GM12801 (cell line): ENCODE measurements around the gene SORCS3.

Experiments used
- TF ChIP-seq, protein P1 (sequence below): IDR thresholded peaks from one replicate; pipeline ENCODE4 v1.5.1; 2011; ENCODE audit warnings: control low read depth; ENCODE audit not compliant: insufficient read length; ENCODE audit errors: extremely low read depth

The SORCS3 gene

DNA sequence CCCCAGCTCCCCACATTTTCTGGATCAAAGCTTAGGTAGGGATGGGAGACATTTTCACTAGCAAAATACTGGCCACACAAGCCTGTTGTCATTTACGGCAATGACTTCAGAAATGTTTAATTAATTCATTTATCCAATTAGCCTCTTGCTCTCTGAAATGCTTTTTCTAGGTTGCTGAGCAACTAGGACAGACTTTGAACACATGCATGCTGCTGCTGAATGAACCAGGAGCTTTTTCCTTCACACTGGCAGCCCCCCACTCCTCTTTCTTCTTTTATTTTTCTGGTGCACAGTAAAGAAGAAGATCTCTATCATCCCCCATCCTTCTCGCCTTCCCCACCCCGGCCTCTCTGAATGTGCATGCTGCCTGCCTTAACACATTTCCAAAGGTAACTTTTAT is 22.5 kb downstream of the SORCS3 start:
- TF ChIP-seq, protein P1, sequence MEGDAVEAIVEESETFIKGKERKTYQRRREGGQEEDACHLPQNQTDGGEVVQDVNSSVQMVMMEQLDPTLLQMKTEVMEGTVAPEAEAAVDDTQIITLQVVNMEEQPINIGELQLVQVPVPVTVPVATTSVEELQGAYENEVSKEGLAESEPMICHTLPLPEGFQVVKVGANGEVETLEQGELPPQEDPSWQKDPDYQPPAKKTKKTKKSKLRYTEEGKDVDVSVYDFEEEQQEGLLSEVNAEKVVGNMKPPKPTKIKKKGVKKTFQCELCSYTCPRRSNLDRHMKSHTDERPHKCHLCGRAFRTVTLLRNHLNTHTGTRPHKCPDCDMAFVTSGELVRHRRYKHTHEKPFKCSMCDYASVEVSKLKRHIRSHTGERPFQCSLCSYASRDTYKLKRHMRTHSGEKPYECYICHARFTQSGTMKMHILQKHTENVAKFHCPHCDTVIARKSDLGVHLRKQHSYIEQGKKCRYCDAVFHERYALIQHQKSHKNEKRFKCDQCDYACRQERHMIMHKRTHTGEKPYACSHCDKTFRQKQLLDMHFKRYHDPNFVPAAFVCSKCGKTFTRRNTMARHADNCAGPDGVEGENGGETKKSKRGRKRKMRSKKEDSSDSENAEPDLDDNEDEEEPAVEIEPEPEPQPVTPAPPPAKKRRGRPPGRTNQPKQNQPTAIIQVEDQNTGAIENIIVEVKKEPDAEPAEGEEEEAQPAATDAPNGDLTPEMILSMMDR, result no peak

DNA sequence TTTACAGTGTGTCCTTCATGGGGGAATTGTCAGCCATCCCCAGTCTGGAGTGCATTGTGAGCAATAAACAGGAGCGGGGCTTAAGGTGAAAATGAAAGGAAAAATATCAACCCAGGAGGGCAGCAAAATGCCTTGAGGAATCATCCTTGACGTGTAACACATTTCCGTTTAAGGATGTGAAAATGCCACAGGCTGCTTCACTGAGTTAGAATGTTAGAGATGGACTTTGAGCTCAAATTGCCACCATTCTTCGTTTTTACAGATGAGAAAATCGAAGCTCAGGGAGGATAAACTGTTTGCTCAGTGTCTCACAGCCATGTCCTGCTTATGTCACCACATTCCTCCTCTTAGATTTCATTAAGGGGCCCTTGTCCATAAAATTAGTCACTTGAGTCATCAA is 23.1 kb downstream of the SORCS3 start:
- TF ChIP-seq, protein P1, result no peak

DNA sequence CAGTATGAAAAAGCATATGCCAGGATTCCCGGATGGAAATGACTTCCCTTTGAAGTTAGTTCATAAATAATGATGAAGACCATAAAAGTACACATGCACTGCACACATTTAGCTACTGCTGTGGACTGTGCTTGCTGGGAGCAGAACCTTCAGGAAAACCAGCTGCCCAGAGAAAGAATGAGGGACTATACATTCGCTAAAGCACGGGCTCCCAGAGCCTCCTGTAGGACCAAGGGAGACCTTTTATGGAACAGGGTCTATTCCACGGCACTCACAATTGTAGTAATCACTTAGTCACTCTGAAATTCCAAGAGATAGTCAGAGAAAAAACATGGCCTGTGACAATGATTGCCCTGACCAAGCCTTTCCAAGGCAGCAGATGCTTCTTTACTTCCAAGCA is 24.1 kb downstream of the SORCS3 start:
- TF ChIP-seq, protein P1, result no peak

DNA sequence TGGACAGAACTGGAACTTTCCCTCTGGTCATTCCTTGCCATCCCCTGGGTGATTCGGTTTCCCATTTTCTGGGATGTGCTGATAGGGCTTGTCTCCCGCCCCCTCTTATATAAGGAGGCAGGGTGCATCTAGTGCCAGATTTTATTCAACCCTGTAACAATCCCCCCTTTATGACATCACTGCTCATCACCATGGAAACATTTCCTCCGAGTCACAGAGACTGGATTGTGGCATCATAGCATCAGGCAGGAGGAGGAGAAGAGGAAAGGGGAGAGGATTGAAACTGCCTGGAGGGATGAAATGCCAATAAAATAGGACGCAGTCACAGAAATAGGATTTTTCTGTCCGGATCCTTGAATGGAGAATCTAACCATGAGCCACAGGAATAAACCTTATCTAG is 25.0 kb downstream of the SORCS3 start:
- TF ChIP-seq, protein P1, result no peak

DNA sequence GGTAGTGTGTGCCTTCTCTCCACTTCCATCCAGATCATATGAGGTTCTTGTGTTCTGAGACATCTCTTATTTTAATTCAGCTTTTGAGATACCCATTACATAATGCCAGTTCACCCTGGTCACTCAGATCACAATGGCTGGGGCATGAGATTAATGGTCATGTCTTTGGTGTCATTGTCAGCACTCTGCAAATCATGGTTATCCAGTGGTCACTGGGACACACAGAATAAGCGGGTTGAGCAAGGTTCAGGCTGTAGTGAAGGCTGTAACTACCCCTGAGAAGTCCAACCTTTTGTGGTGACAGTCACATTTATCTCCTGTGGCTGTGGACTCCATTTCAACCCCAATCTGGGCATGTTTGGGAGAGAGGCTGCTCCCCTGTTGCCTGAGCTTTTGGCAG is 35.8 kb downstream of the SORCS3 start:
- TF ChIP-seq, protein P1, result no peak

DNA sequence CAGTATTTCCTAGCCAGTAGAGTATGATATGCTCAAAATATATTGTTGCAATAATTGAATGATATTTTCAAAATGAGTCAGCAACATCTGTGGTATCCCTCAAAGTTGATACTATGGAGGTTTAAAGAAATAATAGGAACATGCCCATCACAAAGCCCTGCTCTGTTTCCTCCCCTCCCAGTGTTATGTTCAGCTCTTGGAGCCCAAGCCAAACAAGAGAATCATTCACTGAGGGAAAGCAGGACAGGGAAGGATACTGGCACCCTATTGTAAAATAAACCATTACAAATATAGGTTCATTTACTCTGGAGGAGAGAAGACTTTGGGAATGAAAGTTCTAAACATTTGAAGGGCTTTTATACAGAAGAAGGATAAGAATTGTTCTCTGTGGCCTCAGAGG is 37.6 kb downstream of the SORCS3 start:
- TF ChIP-seq, protein P1, result no peak

DNA sequence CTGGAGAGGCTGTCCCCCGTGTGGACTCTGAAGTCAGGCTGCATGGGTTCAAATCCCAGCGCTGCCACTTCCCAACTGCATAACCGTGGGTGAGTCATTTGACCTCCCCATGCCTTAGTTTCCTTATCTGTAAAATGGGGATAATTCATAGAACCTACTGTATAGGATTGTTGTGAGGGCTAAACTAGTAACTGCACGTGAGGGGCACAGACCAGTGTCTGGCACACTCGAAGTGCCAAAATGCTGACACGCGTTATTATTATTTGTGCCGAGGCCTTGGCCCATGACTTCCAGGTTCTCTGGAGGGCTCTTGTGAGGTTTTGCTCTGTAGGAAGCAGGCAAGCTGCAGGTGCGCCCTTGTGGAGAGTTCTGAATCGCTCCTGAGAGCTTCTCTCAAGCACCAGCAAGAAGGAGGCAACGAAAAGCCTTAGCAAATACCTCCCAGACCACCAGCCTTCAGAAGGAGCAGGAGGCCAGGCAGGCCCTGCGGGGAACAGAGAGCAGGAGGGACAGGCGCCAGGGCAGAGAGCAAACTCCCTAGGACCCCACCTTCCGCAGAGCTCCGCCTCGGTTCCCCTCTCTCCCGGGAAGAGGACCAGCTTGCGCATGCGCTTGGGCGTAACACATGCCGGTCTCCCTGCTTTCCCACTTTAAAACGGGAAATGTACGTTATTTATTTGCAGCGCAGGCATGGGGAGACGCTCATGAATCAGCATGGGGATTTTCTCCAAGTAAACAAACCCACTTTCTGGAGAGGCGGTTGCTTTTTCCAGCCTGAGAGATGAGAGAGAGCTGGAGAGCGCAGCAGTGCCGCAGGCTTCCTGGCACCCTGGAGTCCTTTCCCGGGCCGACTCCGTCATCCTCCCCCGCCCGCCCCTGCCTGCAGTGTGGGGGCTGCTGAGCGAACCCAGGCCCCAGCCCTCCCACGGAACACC is 39.6 kb downstream of the SORCS3 start:
- TF ChIP-seq, protein P1, result no peak
